ENCODE data around the gene STRN3.
"Not testable (repeated sequence)": the region's sequence is repeated elsewhere in the genome, so short reads cannot be mapped to it uniquely, and the experiment has no call there.

DNA sequence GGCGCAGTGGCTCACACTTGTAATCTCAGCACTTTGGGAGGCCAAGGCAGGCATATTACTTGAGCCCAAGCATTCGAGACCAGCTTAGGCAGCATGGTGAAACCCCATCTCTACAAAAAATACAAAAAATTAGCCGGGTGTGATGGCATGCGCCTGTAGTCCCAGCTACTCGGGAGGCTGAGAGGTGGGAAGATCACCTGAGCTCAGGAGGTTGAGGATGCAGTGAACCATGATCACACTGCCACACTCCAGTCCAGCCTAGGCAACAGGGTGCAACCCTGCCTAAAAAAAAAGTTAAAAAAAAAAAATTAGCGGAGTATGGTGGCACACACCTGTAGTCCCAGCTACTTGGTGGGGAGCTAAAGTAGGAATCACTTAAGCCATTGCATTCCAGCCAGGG is 22.2 kb downstream of the STRN3 start:
- not testable (repeated sequence) for TF ChIP-seq POLR2A, CTCF (IDR thresholded peaks at IDR 0.05)
